Measurements from ENCODE around the gene CDC40. TPM values are rescaled to one million over a fixed set of nuclear protein-coding genes. Genes with fewer than 3 reads are reported as not detected.
A peak's percentile ranks its signal among the peaks of the same experiment; 100 is the strongest.

CDC40 gene
- total and polyA plus RNA-seq, 9 of the 15 experiments (the other 6 are each of a cell fraction or from before 2014, with no cell fraction given) = 9.7 to 26.3 (median 15.7) TPM

DNA sequence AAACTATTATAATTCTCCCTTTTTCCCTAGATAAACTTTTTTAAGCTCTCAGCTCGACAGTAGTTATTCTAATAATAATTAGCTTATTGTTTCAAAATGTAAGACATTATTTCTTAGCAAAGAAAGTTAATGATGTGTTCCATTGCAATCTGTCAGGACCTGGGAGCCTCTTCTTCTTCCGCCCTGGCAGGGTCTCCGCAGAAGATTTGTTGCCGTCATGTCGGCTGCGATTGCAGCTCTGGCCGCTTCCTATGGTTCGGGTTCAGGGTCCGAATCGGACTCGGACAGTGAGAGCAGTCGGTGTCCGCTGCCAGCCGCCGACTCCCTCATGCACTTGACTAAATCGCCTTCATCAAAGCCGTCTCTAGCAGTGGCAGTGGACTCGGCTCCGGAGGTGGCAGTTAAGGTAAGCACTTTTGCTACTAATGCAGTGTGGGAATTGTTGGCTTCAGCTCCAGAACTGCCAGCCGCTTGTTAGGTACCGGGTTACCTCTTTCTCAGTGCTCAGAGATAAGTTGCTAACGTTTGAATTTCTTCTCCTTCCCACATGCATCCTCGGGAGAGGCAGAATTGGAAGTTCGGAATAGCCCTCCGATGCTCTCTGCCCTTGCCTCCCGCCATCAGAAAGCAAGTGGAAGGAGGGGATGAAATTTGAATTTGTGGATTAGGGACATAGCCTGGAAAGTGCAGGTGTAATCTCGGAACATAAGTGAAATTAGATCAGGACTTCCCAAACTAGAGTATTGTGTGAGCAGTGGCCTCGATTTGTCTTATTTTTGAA lies at the start of gene CDC40 (continued):
- TF ChIP-seq ZNF785 (CRISPR knock-in tag; IDR thresholded peaks at IDR 0.05) (no peak), ATF1 (CRISPR knock-in tag; IDR thresholded peaks at IDR 0.05) (no peak), ATF1 (tag; IDR thresholded peaks at IDR 0.05) (peak; percentile 8; the same call in 1 of the 2 replicates), HDAC1 (IDR thresholded peaks at IDR 0.05) (peak in 1 of 2 experiments; percentile 65; a peak in 2 of 4 replicates), KAT7 (CRISPR knock-in tag; IDR thresholded peaks at IDR 0.05; ENCODE audit: borderline replicate concordance) (0 out of 2 replicates have a peak, but pooled peaks have one; percentile 56), ZNF140 (CRISPR knock-in tag; IDR thresholded peaks at IDR 0.05) (no peak), NFRKB (IDR thresholded peaks at IDR 0.05; ENCODE audit: low read depth) (0 out of 2 replicates have a peak, but pooled peaks have one; percentile 61), ETV1 (tag; conservative IDR thresholded peaks at IDR 0.05; ENCODE audit: low read depth) (peak; percentile 56; the same call in 1 of the 2 replicates), ZNF696 (CRISPR knock-in tag; conservative IDR thresholded peaks at IDR 0.05) (no peak), RBBP5 (IDR thresholded peaks at IDR 0.05; ENCODE audit: borderline replicate concordance, insufficient read depth, low read length, poor library complexity, severe bottlenecking) (peak; percentile 83), SMARCE1 (IDR thresholded peaks at IDR 0.05) (no peak), SMAD1 (IDR thresholded peaks at IDR 0.05; ENCODE audit: low read depth, low read length, partially characterized antibody) (no peak), FOSL1 (tag; conservative IDR thresholded peaks at IDR 0.05) (no peak), XRCC5 (IDR thresholded peaks at IDR 0.05; ENCODE audit: low read depth, low read length) (peak; percentile 29; the same call in 1 of the 2 replicates), SRF (CRISPR knock-in tag; IDR thresholded peaks at IDR 0.05) (peak in 1 of 2 experiments; percentile 85; a peak in 1 of 4 replicates), RCOR1 (IDR thresholded peaks at IDR 0.05; ENCODE audit: borderline replicate concordance in 1 of 2, low read depth in 2 of 2, low read length in 2 of 2) (0 out of 4 replicates have a peak, but pooled peaks of 1 of the 2 experiments have one; percentile 17), ARID1B (IDR thresholded peaks at IDR 0.05) (no peak), TFAM (CRISPR knock-in tag; conservative IDR thresholded peaks at IDR 0.05) (no peak), ZKSCAN8 (CRISPR knock-in tag; IDR thresholded peaks at IDR 0.05) (no peak), ZNF23 (CRISPR knock-in tag; IDR thresholded peaks at IDR 0.05) (no peak)
- TF ChIP-seq, protein P1, sequence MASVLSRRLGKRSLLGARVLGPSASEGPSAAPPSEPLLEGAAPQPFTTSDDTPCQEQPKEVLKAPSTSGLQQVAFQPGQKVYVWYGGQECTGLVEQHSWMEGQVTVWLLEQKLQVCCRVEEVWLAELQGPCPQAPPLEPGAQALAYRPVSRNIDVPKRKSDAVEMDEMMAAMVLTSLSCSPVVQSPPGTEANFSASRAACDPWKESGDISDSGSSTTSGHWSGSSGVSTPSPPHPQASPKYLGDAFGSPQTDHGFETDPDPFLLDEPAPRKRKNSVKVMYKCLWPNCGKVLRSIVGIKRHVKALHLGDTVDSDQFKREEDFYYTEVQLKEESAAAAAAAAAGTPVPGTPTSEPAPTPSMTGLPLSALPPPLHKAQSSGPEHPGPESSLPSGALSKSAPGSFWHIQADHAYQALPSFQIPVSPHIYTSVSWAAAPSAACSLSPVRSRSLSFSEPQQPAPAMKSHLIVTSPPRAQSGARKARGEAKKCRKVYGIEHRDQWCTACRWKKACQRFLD (CRISPR knock-in tag; IDR thresholded peaks at IDR 0.05) = 0 out of 2 replicates have a peak, but pooled peaks have one; percentile 46
- TF ChIP-seq, protein P2, sequence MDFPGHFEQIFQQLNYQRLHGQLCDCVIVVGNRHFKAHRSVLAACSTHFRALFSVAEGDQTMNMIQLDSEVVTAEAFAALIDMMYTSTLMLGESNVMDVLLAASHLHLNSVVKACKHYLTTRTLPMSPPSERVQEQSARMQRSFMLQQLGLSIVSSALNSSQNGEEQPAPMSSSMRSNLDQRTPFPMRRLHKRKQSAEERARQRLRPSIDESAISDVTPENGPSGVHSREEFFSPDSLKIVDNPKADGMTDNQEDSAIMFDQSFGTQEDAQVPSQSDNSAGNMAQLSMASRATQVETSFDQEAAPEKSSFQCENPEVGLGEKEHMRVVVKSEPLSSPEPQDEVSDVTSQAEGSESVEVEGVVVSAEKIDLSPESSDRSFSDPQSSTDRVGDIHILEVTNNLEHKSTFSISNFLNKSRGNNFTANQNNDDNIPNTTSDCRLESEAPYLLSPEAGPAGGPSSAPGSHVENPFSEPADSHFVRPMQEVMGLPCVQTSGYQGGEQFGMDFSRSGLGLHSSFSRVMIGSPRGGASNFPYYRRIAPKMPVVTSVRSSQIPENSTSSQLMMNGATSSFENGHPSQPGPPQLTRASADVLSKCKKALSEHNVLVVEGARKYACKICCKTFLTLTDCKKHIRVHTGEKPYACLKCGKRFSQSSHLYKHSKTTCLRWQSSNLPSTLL (IDR thresholded peaks at IDR 0.05) = no peak
- TF ChIP-seq, protein P3, sequence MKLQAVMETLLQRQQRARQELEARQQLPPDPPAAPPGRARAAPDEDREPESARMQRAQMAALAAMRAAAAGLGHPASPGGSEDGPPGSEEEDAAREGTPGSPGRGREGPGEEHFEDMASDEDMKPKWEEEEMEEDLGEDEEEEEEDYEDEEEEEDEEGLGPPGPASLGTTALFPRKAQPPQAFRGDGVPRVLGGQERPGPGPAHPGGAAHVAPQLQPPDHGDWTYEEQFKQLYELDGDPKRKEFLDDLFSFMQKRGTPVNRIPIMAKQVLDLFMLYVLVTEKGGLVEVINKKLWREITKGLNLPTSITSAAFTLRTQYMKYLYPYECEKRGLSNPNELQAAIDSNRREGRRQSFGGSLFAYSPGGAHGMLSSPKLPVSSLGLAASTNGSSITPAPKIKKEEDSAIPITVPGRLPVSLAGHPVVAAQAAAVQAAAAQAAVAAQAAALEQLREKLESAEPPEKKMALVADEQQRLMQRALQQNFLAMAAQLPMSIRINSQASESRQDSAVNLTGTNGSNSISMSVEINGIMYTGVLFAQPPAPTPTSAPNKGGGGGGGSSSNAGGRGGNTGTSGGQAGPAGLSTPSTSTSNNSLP (IDR thresholded peaks at IDR 0.05; ENCODE audit: borderline replicate concordance, low read depth, low read length) = 0 out of 2 replicates have a peak, but pooled peaks have one; percentile 15
